Renal cortical epithelial cell (primary cell): ENCODE results near the gene MUC4. TPM values are rescaled to one million over a fixed set of nuclear protein-coding genes. Genes with fewer than 3 reads are reported as not detected.
"Not testable (repeated sequence)": the region's sequence is repeated elsewhere in the genome, so short reads cannot be mapped to it uniquely, and the experiment has no call there.

ENCODE experiments used
- DNase-seq: peaks from one replicate; pipeline ENCODE4 v3.0.0-alpha.2; 2011; ENCODE audit warnings: low read depth
- total RNA-seq: library from RNA; depleted of rRNA; stranded (reverse); fragments of >200 nt; gene quantifications from 2 replicates; pipeline ENCODE4 v1.2.3, GENCODE V29; 2014

The MUC4 gene
- total RNA-seq, 1 donor from 2014 or later: 0.05 TPM

GRCh38 chr3:195738274-195739044, 73.3 kb downstream of the MUC4 start:
- DNase-seq: no peak

- DNase-seq: not testable (repeated sequence)
Measured at GRCh38 chr3:195737782-195738181, 73.9 kb downstream of the MUC4 start.

GRCh38 chr3:195736866-195737490, 74.8 kb downstream of the MUC4 start:
- DNase-seq: no peak

- no peak for DNase-seq
Measured at GRCh38 chr3:195735036-195735695, 76.6 kb downstream of the MUC4 start.

GRCh38 chr3:195732940-195733339, 78.8 kb downstream of the MUC4 start:
- no peak for DNase-seq

- DNase-seq: no peak
Measured at GRCh38 chr3:195731356-195731905, 80.3 kb downstream of the MUC4 start.

- no peak for DNase-seq
Measured at GRCh38 chr3:195729476-195730251, 82.1 kb downstream of the MUC4 start.

- DNase-seq: not testable (repeated sequence)
Measured at GRCh38 chr3:195728789-195729188, 82.9 kb downstream of the MUC4 start.

GRCh38 chr3:195727606-195728195, 84.0 kb downstream of the MUC4 start:
- no peak for DNase-seq

- DNase-seq: not testable (repeated sequence)
Measured at GRCh38 chr3:195725916-195726740, 85.6 kb downstream of the MUC4 start.

- DNase-seq: not testable (repeated sequence)
Measured at GRCh38 chr3:195724363-195724762, 87.4 kb downstream of the MUC4 start.

- not testable (repeated sequence) for DNase-seq
Measured at GRCh38 chr3:195722996-195723345, 88.8 kb downstream of the MUC4 start.

GRCh38 chr3:195722139-195722995, 89.4 kb downstream of the MUC4 start:
- not testable (repeated sequence) for DNase-seq

- not testable (repeated sequence) for DNase-seq
Measured at GRCh38 chr3:195720831-195721506, 90.8 kb downstream of the MUC4 start, which contains the start of gene MUC20. Gene MUC20 (plus strand): TSS chr3:195720978. CDS start chr3:195721008, 30 bp downstream.

GRCh38 chr3:195719514-195720254, 92.0 kb downstream of the MUC4 start:
- not testable (repeated sequence) for DNase-seq

- no peak for DNase-seq
Measured at GRCh38 chr3:195718477-195718984, 93.2 kb downstream of the MUC4 start.

- no peak for DNase-seq
Measured at GRCh38 chr3:195717852-195718476, 93.8 kb downstream of the MUC4 start.
